Endothelial cell of umbilical vein (primary cell): ENCODE results near the gene GABBR2. TPM values are rescaled to one million over a fixed set of nuclear protein-coding genes. Genes with fewer than 3 reads are reported as not detected.

Source experiments
- BruUV-seq: library from RNA; stranded (reverse); fragments of 400-500 nt; replicated peaks from 2 replicates; lab custom pipeline; 2021; lab: Mats Ljungman, UMichigan
- CTCF ChIA-PET: fragments of 300-600, 350-600 bp; sonication (Branson Sonifier 250); formaldehyde crosslinking; loops from one replicate; lab custom pipeline; 2021; ENCODE audit warnings: antibody characterized with exemption, inconsistent platforms; lab: Charles Lee
- POLR2A ChIA-PET: fragments of 300-600, 350-600 bp; sonication (Branson Sonifier 250); formaldehyde crosslinking; loops from one replicate; lab custom pipeline; 2021; ENCODE audit warnings: antibody characterized with exemption, inconsistent platforms; lab: Charles Lee
- DNase-seq: peaks from one replicate; pipeline ENCODE4 v3.0.0-alpha.2; 2011; ENCODE audit warnings: low read depth, low spot score
- FAIRE-seq: peaks from 2 replicates; lab custom pipeline; 2011; peaks lifted over from hg19 to GRCh38; lab: Jason Lieb, UNC
- H2AFZ ChIP-seq: 2 replicates; pipeline ENCODE4 v1.6.0; 2012; ENCODE audit warnings: low read depth, low read length, control low read depth, inconsistent platforms
- H3K27ac ChIP-seq: 2 replicates; pipeline ENCODE4 v1.5.1; 2011; ENCODE audit warnings: low read depth, mild to moderate bottlenecking, control low read depth, low read length, moderate library complexity; ENCODE audit not compliant: insufficient read depth
- H3K27me3 ChIP-seq, 2 experiments: 2 replicates each; pipeline versions ENCODE4 v1.6.0 to v1.6.1; 2011; ENCODE audit warnings: low read length in 2 of 2, mixed read lengths in 1 of 2; ENCODE audit not compliant: control insufficient read depth in 2 of 2, insufficient read depth in 2 of 2
- H3K36me3 ChIP-seq, 2 experiments: 2 replicates in 1 of 2; 3 replicates in 1 of 2; pipeline ENCODE4 v1.5.1; 2011; ENCODE audit warnings: low read length in 2 of 2, mild to moderate bottlenecking in 1 of 2, moderate library complexity in 1 of 2; ENCODE audit not compliant: control insufficient read depth in 2 of 2, insufficient read depth in 2 of 2; ENCODE audit errors: extremely low read depth in 1 of 2
- H3K4me1 ChIP-seq: 3 replicates; pipeline ENCODE4 v1.5.1; 2011; ENCODE audit warnings: mild to moderate bottlenecking, low read length; ENCODE audit not compliant: control insufficient read depth, insufficient read depth; ENCODE audit errors: extremely low read depth
- H3K4me2 ChIP-seq: 2 replicates; pipeline ENCODE4 v1.6.1; 2011; ENCODE audit warnings: low read length, control low read depth, mixed read lengths; ENCODE audit not compliant: insufficient read depth
- H3K4me3 ChIP-seq, 3 experiments: fragments of 200-600 bp in 1 of 3; sonication (generic), shearing (Covaris generic) in 1 of 3; replicated peaks in 1 of 3; 2 replicates each; pipeline ENCODE4 v1.5.1; 2011 to 2016; ENCODE audit warnings: control low read depth in 3 of 3, low read length in 3 of 3, mild to moderate bottlenecking in 2 of 3, inconsistent platforms in 1 of 3, low read depth in 1 of 3, moderate library complexity in 1 of 3; ENCODE audit not compliant: insufficient read depth in 1 of 3
- H3K79me2 ChIP-seq: 2 replicates; pipeline ENCODE4 v1.6.0; 2012; ENCODE audit warnings: low read length, inconsistent platforms; ENCODE audit not compliant: control insufficient read depth, insufficient read depth
- H3K9ac ChIP-seq: replicated peaks from 2 replicates; pipeline ENCODE3; 2011; ENCODE audit warnings: low read length, control low read depth; ENCODE audit not compliant: insufficient read depth; ENCODE audit errors: extremely low read depth
- H3K9me1 ChIP-seq: replicated peaks from 3 replicates; pipeline ENCODE4 v1.6.0; 2011; ENCODE audit warnings: mild to moderate bottlenecking, low read length; ENCODE audit not compliant: control insufficient read depth, insufficient read depth; ENCODE audit errors: extremely low read depth
- H3K9me3 ChIP-seq: replicated peaks from 2 replicates; pipeline ENCODE4 v1.5.1; 2012; ENCODE audit warnings: low read length, inconsistent platforms; ENCODE audit not compliant: control insufficient read depth, insufficient read depth
- H4K20me1 ChIP-seq: replicated peaks from 2 replicates; pipeline ENCODE3; 2011; ENCODE audit warnings: mild to moderate bottlenecking, low read length; ENCODE audit not compliant: control insufficient read depth, insufficient read depth; ENCODE audit errors: extremely low read depth
- EZH2 ChIP-seq: IDR thresholded peaks from 2 replicates; pipeline ENCODE4 v1.6.1; 2012; ENCODE audit warnings: borderline replicate concordance, low read depth, mild to moderate bottlenecking, moderate library complexity, low read length, inconsistent platforms; ENCODE audit not compliant: severe bottlenecking
- FOS ChIP-seq: IDR thresholded peaks from 2 replicates; pipeline ENCODE4 v1.6.1; 2011; ENCODE audit warnings: mild to moderate bottlenecking, low read length, moderate library complexity, borderline replicate concordance; ENCODE audit not compliant: insufficient read depth
- GATA2 ChIP-seq: IDR thresholded peaks from 2 replicates; pipeline ENCODE4 v1.7.0; 2011; ENCODE audit warnings: low read depth, mild to moderate bottlenecking, moderate library complexity, mixed read lengths, low read length; ENCODE audit not compliant: insufficient read length, insufficient read depth
- JUN ChIP-seq: IDR thresholded peaks from 2 replicates; pipeline ENCODE4 v1.6.1; 2011; ENCODE audit warnings: borderline replicate concordance, low read depth; ENCODE audit not compliant: insufficient read length, insufficient read depth
- MYC ChIP-seq: IDR thresholded peaks from one replicate; pipeline ENCODE4 v1.6.1; 2011; ENCODE audit warnings: mild to moderate bottlenecking, low read depth, low read length
- POLR2A ChIP-seq: IDR thresholded peaks from 2 replicates; pipeline ENCODE4 v1.6.1; 2012; ENCODE audit warnings: low read depth, mild to moderate bottlenecking, control low read depth, low read length
- POLR2AphosphoS5 ChIP-seq: IDR thresholded peaks from 2 replicates; pipeline ENCODE4 v1.6.1; 2012; ENCODE audit warnings: low read depth, mild to moderate bottlenecking, control low read depth, low read length, moderate library complexity; ENCODE audit not compliant: insufficient read depth
- dilution Hi-C: fragments of 300-500 bp; cut with MboI; formaldehyde crosslinking; loops from one replicate; pipeline ENCODE4 v1.15.0; 2019; ENCODE audit warnings: low sequenced_read_pairs; ENCODE audit not compliant: extremely low pct_ligation_motif_present
- intact Hi-C: fragments of 100-400 bp; cut with micrococcal nuclease; formaldehyde crosslinking; loops from one replicate; pipeline ENCODE4 v1.10.0; 2022
- polyA plus RNA-seq, 4 experiments: library from polyadenylated mRNA; depleted of rRNA in 3 of 4; stranded (reverse) in 3 of 4; unstranded in 1 of 4; fragments of >200 nt; gene quantifications; 2 replicates each; pipeline versions ENCODE4 v1.2.1 to v1.2.3, GENCODE V29; 2011 to 2012; ENCODE audit warnings: missing spikeins in 1 of 4
- total RNA-seq: library from RNA; stranded (reverse); gene quantifications from 2 replicates; pipeline ENCODE4 v1.2.3, GENCODE V29; 2021
- TF ChIP-seq, protein P1 (sequence below), 2 donors: IDR thresholded peaks; 1 replicate in 1 of 2; 2 replicates in 1 of 2; pipeline ENCODE4 v1.5.1; 2011; ENCODE audit warnings: low read length in 2 of 2, mild to moderate bottlenecking in 2 of 2, moderate library complexity in 2 of 2, control low read depth in 1 of 2, inconsistent platforms in 1 of 2, low read depth in 1 of 2; ENCODE audit not compliant: insufficient read depth in 1 of 2; ENCODE audit errors: extremely low read depth in 1 of 2

GABBR2 gene
- total and polyA plus RNA-seq, 2 donors (not counting 3 experiments of a cell fraction or from before 2014, with no cell fraction given) = 1.1 to 9.2 TPM

DNA sequence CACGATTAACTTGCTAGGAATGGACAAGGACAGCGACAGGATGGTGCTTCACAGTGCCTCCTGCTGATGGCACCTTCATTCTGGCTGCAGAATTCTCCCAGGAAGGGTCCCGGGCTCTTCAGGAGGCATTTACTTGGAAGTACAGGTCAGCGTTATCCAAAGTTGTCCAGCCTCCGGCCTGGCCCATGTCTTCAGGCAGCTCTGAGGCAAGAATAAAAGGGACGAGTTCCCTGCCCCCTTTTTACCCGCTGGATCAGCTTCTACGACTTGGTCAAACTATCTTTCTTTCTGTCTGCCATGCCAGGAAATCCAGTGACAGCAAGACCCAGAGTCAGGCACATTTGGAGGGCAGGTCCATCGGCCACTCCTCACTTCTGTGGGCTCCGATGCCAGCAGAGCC is 23.4 kb upstream of the GABBR2 start:
- TF ChIP-seq POLR2AphosphoS5 (no peak), GATA2 (no peak), JUN (no peak), MYC (no peak), POLR2A (no peak), EZH2 (no peak), FOS (no peak)
- TF ChIP-seq, protein P1, sequence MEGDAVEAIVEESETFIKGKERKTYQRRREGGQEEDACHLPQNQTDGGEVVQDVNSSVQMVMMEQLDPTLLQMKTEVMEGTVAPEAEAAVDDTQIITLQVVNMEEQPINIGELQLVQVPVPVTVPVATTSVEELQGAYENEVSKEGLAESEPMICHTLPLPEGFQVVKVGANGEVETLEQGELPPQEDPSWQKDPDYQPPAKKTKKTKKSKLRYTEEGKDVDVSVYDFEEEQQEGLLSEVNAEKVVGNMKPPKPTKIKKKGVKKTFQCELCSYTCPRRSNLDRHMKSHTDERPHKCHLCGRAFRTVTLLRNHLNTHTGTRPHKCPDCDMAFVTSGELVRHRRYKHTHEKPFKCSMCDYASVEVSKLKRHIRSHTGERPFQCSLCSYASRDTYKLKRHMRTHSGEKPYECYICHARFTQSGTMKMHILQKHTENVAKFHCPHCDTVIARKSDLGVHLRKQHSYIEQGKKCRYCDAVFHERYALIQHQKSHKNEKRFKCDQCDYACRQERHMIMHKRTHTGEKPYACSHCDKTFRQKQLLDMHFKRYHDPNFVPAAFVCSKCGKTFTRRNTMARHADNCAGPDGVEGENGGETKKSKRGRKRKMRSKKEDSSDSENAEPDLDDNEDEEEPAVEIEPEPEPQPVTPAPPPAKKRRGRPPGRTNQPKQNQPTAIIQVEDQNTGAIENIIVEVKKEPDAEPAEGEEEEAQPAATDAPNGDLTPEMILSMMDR (IDR thresholded peaks at IDR 0.05; ENCODE audit: extremely low read depth in 1 of 2, insufficient read depth in 1 of 2, low read depth in 1 of 2, low read length in 2 of 2) = no peak
- CTCF ChIA-PET = no interaction called here

More for the DNA sequence above, 23.4 kb upstream of the GABBR2 start:
- dilution Hi-C loops = no loop called here
- Histone ChIP-seq H2AFZ (no peak overlapping the region), H3K4me1 (no peaks in the 10 kb centered on the region), H3K9ac (no peak overlapping the region), H3K79me2 (no peaks in the 10 kb centered on the region), H4K20me1 (no peaks in the 10 kb centered on the region), H3K9me3 (no peaks in the 10 kb centered on the region), H3K36me3 (peaks cover 0 to 4% of the 10 kb centered on the region in 2 experiments), H3K27me3 (no peaks in the 10 kb centered on the region), H3K9me1 (no peaks in the 10 kb centered on the region), H3K4me3 (no peak overlapping the region), H3K4me2 (no peak overlapping the region), H3K27ac (no peak overlapping the region)
- no TSS peak for BruUV-seq
- intact Hi-C loops = no loop called here
- DNase-seq (no peak), FAIRE-seq (no peak)
- POLR2A ChIA-PET = no interaction called here
